Lung (tissue), 12 donors: ENCODE data around the gene ATP8A1. TPM values are rescaled to one million over a fixed set of nuclear protein-coding genes. Genes with fewer than 3 reads are reported as not detected.

Experiments used
- ATAC-seq: fragments of 200-7000 bp; cut with Tn5 transposase; one replicate; pipeline ENCODE4 v1.9.1; 2020; ENCODE audit warnings: moderate number of reproducible peaks; ENCODE audit not compliant: insufficient read depth, low FRiP score
- DNase-seq, 3 donors: peaks; one replicate each; pipeline ENCODE4 v3.0.0-alpha.2; 2013 to 2017
- H3K27ac ChIP-seq, 2 donors: one replicate each; pipeline ENCODE4 v1.5.1; 2013; ENCODE audit warnings: mild to moderate bottlenecking in 2 of 2, moderate library complexity in 2 of 2, control low read depth in 1 of 2, inconsistent platforms in 1 of 2, low read depth in 1 of 2, low read length in 1 of 2
- H3K27me3 ChIP-seq, 3 donors: one replicate each; pipeline ENCODE4 v1.5.1; 2013; ENCODE audit warnings: low read length in 2 of 3; ENCODE audit not compliant: control insufficient read depth in 3 of 3, insufficient read depth in 3 of 3
- H3K36me3 ChIP-seq, 4 donors: one replicate each; pipeline ENCODE4 v1.5.1; 2013; ENCODE audit warnings: low read length in 4 of 4, mild to moderate bottlenecking in 1 of 4, moderate library complexity in 1 of 4; ENCODE audit not compliant: control insufficient read depth in 4 of 4, insufficient read depth in 4 of 4
- H3K4me1 ChIP-seq, 5 donors: one replicate each; pipeline ENCODE4 v1.5.1; 2013; ENCODE audit warnings: low read length in 5 of 5, mild to moderate bottlenecking in 2 of 5, moderate library complexity in 1 of 5; ENCODE audit not compliant: control insufficient read depth in 5 of 5, insufficient read depth in 5 of 5
- H3K4me3 ChIP-seq: one replicate; pipeline ENCODE4 v1.5.1; 2013; ENCODE audit warnings: mild to moderate bottlenecking, control low read depth, moderate library complexity
- H3K9ac ChIP-seq, 2 donors: one replicate each; pipeline ENCODE4 v1.5.1; 2013; ENCODE audit warnings: low read length in 2 of 2, control low read depth in 1 of 2; ENCODE audit not compliant: insufficient read depth in 1 of 2
- H3K9me3 ChIP-seq, 4 donors: one replicate each; pipeline ENCODE4 v1.5.1; 2013; ENCODE audit warnings: low read length in 3 of 4, mild to moderate bottlenecking in 1 of 4, moderate library complexity in 1 of 4; ENCODE audit not compliant: control insufficient read depth in 4 of 4, insufficient read depth in 3 of 4
- WGBS, 2 donors: extraction: QIAGEN DNeasy Blood & Tissue Kit; methylation state at CpG; one replicate each; pipeline ENCODE4 v1.1.7; 2013; 5-methylcytosine and 5-hydroxymethylcytosine counted together
- polyA plus RNA-seq, 2 donors: library from polyadenylated mRNA; stranded (reverse); fragments of 200-250 nt; gene quantifications; one replicate each; pipeline ENCODE4 v1.2.1, GENCODE V29; 2013
- total RNA-seq, 2 donors: library from RNA; depleted of rRNA in 1 of 2; stranded (reverse); fragments of >200 nt in 1 of 2; gene quantifications; one replicate each; pipeline ENCODE4 v1.2.1, GENCODE V29; 2014 to 2021
- TF ChIP-seq, protein P1 (sequence below): IDR thresholded peaks from 2 replicates; pipeline ENCODE4 v1.5.1; 2012; ENCODE audit warnings: mild to moderate bottlenecking; ENCODE audit errors: control extremely low read depth, extremely low read depth
- donor health status: control.
- donor health status: control.
- donor health status: Bipolar disorder and iron deficiency.
- donor health status: healthy.
- donor health status: DM: yes; HTN: yes; CAD: no.

ATP8A1 gene
- total and polyA plus RNA-seq, 4 donors = 13.8 to 297 (median 48.9) TPM

DNA sequence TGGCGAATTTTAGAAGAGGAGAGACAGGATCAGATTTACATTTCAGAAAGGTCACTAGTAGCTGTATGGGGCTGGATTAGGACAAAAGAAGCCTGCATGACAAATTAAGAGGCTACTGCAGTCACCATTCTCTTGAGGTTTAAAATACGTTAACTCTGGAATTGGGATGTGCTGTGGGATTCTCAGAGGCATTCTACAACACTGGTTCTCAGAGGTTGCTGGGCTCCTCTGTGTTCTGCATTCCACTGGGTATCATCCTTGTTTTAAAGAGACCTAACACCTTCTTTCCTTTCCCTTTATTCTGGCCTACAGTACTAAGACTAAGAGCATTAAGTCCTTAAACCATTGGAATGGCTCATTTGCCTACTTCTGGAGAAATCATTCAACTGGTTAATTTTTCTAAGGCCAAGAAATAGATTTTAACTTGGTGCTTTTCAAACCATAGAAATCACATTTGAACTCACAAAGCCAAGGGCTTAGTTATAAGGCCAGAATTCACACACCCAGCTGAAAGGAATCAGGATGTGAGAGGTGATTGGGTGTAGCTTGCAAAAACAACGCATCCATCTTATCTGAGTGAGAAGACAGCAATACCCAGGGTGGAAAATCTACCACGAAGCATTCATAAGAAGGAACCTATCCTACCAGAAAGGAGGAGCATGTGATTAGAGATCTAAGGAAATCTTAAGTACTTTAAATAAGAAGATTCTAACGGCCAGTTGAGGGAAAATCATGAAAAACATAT, 143.0 kb downstream of the ATP8A1 start:
- Histone ChIP-seq H3K4me3 (no peak overlapping the region), H3K36me3 (peaks cover 0 to under 1% (median 0%) of the 10 kb centered on the region in 4 donors), H3K9ac (no peak overlapping the region), H3K4me1 (peaks cover 0 to 3% (median 0%) of the 10 kb centered on the region in 5 donors), H3K27me3 (no peaks in the 10 kb centered on the region), H3K27ac (no peak overlapping the region), H3K9me3 (no peaks in the 10 kb centered on the region)
- TF ChIP-seq, protein P1, sequence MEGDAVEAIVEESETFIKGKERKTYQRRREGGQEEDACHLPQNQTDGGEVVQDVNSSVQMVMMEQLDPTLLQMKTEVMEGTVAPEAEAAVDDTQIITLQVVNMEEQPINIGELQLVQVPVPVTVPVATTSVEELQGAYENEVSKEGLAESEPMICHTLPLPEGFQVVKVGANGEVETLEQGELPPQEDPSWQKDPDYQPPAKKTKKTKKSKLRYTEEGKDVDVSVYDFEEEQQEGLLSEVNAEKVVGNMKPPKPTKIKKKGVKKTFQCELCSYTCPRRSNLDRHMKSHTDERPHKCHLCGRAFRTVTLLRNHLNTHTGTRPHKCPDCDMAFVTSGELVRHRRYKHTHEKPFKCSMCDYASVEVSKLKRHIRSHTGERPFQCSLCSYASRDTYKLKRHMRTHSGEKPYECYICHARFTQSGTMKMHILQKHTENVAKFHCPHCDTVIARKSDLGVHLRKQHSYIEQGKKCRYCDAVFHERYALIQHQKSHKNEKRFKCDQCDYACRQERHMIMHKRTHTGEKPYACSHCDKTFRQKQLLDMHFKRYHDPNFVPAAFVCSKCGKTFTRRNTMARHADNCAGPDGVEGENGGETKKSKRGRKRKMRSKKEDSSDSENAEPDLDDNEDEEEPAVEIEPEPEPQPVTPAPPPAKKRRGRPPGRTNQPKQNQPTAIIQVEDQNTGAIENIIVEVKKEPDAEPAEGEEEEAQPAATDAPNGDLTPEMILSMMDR = no peak
- no peak for ATAC-seq
- 85 to 86% methylated on average over 5 of the region's 5 CpGs for WGBS, 2 donors
- DNase-seq = no peak

DNA sequence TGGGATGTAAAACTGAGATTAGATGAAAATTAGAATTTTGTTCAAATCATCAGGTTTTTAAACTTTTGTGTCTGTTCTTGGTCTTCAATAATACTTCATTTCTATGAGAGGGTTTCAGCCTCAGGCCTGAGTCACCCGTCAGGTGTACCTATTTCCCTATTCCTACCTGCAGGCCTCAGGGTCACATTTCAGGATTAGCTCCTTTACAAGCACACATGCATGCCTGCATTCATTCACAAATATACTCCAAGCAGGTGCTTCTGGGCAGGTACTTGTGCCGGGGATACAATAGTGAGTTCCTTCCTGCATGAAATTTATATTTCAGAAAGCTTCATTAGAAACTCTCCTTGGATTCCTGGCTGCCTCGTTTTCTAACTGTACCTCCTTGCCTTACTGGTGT, 144.7 kb downstream of the ATP8A1 start:
- Histone ChIP-seq H3K4me3 (no peak overlapping the region), H3K27ac (no peak overlapping the region), H3K4me1 (peaks cover 0 to 3% (median 0%) of the 10 kb centered on the region in 5 donors), H3K27me3 (no peaks in the 10 kb centered on the region), H3K9ac (no peak overlapping the region), H3K9me3 (no peaks in the 10 kb centered on the region), H3K36me3 (no peaks in the 10 kb centered on the region)
- ATAC-seq (no peak), DNase-seq (peak in 1 of 3 donors; percentile 16)
- 83 to 95% methylated on average over 3 of the region's 3 CpGs for WGBS, 2 donors
- TF ChIP-seq, protein P1 = no peak

DNA sequence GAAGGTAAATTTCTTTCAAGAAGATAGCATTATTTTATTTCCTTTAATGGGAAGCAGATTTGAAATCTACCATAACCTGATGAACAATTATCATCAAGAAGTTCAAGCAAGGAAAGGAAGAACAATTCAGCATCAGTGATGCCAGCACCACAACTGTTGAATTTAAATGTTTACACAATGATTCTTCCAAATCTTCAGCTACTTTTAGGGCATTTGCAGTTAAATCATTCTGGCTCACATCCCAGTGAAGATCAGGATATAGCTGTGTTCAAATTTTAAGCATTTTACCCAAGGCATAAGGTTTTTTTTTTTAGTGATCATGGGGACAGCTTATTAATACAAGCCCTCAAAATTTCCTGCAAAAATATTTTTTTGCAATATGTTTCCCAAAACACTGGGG, 146.7 kb downstream of the ATP8A1 start:
- Histone ChIP-seq H3K4me3 (no peak overlapping the region), H3K27ac (no peak overlapping the region), H3K9ac (no peak overlapping the region), H3K27me3 (no peaks in the 10 kb centered on the region), H3K36me3 (peaks cover 0 to 9% (median 4%) of the 10 kb centered on the region in 4 donors), H3K4me1 (peaks cover 0 to under 1% (median 0%) of the 10 kb centered on the region in 5 donors), H3K9me3 (no peaks in the 10 kb centered on the region)
- DNase-seq = no peak
- TF ChIP-seq, protein P1 = no peak
- ATAC-seq = no peak
